ENCODE results near the gene CARD19. TPM values are rescaled to one million over a fixed set of nuclear protein-coding genes. Genes with fewer than 3 reads are reported as not detected.

CARD19 gene
- total RNA-seq, 1 donor from 2014 or later: 24.5 TPM

DNA sequence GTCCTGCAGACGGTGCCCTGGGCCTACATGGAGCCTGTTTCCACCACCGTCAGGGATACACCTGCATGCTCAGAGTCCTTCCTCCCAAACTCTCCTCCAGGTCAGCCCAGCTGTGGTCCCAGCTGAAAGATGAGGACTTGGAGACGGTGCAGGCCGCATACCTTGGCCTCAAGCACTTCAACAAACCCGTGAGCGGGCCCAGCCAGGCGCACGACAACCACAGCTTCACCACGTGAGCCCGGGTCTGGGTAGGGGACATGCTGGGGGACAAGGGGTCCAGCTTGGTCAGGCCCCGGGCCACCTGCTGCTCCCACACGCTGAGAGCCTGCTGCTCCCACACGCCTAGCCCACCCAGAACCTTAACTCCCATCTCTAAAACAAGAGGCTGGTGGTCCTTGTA is 16.6 kb upstream of the CARD19 start:
- H3K9me3 ChIP-seq (ENCODE audit: control insufficient read depth in 3 of 3, low read length in 3 of 3): no peaks in the 10 kb centered on the region
- no peaks in the 10 kb centered on the region for H3K27me3 ChIP-seq (ENCODE audit: control insufficient read depth in 3 of 3, insufficient read depth in 3 of 3, low read length in 3 of 3)
- H3K27ac ChIP-seq (ENCODE audit: low read depth, low read length): no peak overlapping the region
- H3K4me3 ChIP-seq (ENCODE audit: low read length in 3 of 3): no peak overlapping the region
- no peaks in the 10 kb centered on the region for H3K36me3 ChIP-seq (ENCODE audit: control insufficient read depth in 3 of 3, insufficient read depth in 3 of 3, low read length in 3 of 3)
- no peaks in the 10 kb centered on the region for H3K4me1 ChIP-seq (ENCODE audit: control insufficient read depth in 3 of 3, insufficient read depth in 3 of 3, low read length in 3 of 3)
- H3K9ac ChIP-seq (ENCODE audit: low read depth in 1 of 3, low read length in 3 of 3): no peak overlapping the region

DNA sequence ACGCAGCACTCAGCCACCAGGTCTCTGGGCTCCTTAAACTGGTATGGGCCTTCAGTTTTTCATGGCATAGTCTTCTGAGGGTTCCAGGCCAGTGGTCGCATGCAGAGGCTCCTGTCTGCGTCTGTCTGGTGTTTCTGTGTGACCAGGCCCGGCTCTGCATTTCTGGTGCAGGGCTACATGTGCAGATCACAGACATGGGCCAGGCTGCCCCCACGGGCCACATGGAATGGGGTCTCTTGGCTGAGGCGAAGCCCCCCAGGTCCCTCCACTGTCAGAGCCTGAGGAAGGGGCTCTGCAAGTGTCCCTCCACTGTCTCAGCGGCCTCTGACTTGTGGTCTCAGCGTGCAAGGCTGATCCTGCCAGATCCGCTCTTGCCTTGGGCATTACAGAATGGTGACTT is 15.6 kb upstream of the CARD19 start:
- no peak overlapping the region for H3K9ac ChIP-seq (ENCODE audit: low read depth in 1 of 3, low read length in 3 of 3)
- H3K27me3 ChIP-seq (ENCODE audit: control insufficient read depth in 3 of 3, insufficient read depth in 3 of 3, low read length in 3 of 3): no peaks in the 10 kb centered on the region
- no peak overlapping the region for H3K4me3 ChIP-seq (ENCODE audit: low read length in 3 of 3)
- no peak overlapping the region for H3K27ac ChIP-seq (ENCODE audit: low read depth, low read length)
- no peaks in the 10 kb centered on the region for H3K4me1 ChIP-seq (ENCODE audit: control insufficient read depth in 3 of 3, insufficient read depth in 3 of 3, low read length in 3 of 3)
- H3K36me3 ChIP-seq (ENCODE audit: control insufficient read depth in 3 of 3, insufficient read depth in 3 of 3, low read length in 3 of 3): no peaks in the 10 kb centered on the region
- no peaks in the 10 kb centered on the region for H3K9me3 ChIP-seq (ENCODE audit: control insufficient read depth in 3 of 3, low read length in 3 of 3)

DNA sequence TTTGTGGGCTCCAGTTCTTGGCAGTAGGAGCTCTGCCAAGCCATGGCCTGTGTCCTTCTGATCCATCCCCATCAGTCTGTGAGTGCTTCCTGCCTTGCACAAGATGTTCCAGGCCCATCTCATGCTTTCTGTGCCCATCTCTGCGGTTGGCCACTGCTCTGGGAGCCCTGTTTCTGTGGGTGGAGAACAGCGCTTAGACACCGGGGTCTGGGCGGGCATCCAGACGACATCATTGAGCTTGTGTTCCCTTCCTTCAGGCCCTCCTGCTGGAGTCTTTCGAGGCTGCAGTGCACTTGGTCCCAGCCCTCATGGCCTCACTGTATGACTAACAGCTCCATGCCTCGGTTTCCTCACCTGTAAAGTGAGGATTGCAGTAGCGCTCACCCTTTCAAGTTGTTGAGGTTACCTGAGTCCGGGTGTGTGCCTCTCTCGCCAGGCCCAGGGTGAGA is 14.9 kb upstream of the CARD19 start:
- no peaks in the 10 kb centered on the region for H3K36me3 ChIP-seq (ENCODE audit: control insufficient read depth in 3 of 3, insufficient read depth in 3 of 3, low read length in 3 of 3)
- H3K4me3 ChIP-seq (ENCODE audit: low read length in 3 of 3): no peak overlapping the region
- no peaks in the 10 kb centered on the region for H3K4me1 ChIP-seq (ENCODE audit: control insufficient read depth in 3 of 3, insufficient read depth in 3 of 3, low read length in 3 of 3)
- no peaks in the 10 kb centered on the region for H3K9me3 ChIP-seq (ENCODE audit: control insufficient read depth in 3 of 3, low read length in 3 of 3)
- H3K9ac ChIP-seq (ENCODE audit: low read depth in 1 of 3, low read length in 3 of 3): no peak overlapping the region
- H3K27me3 ChIP-seq (ENCODE audit: control insufficient read depth in 3 of 3, insufficient read depth in 3 of 3, low read length in 3 of 3): no peaks in the 10 kb centered on the region
- H3K27ac ChIP-seq (ENCODE audit: low read depth, low read length): no peak overlapping the region

DNA sequence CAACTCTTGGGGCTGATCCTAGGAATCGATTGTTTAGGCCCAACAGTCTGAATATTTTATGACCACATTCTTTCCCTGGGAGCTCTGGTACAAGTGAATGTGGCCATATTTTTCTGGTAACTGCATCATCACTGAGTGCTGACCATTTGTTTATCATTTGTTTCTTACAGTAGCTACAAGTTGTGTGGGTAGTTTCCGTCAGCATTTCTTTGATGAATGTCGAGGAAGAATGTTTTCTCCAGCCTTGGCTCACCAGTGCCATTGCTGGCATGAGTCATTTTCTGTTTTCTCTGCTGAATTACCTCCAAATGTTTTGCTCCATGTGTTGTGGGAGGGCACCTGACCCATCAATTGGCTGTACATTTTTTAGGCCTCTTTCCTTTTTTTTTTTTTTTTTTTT is 14.1 kb upstream of the CARD19 start:
- no peaks in the 10 kb centered on the region for H3K4me1 ChIP-seq (ENCODE audit: control insufficient read depth in 3 of 3, insufficient read depth in 3 of 3, low read length in 3 of 3)
- H3K4me3 ChIP-seq (ENCODE audit: low read length in 3 of 3): no peak overlapping the region
- H3K9ac ChIP-seq (ENCODE audit: low read depth in 1 of 3, low read length in 3 of 3): no peak overlapping the region
- no peak overlapping the region for H3K27ac ChIP-seq (ENCODE audit: low read depth, low read length)
- H3K9me3 ChIP-seq (ENCODE audit: control insufficient read depth in 3 of 3, low read length in 3 of 3): no peaks in the 10 kb centered on the region
- H3K27me3 ChIP-seq (ENCODE audit: control insufficient read depth in 3 of 3, insufficient read depth in 3 of 3, low read length in 3 of 3): no peaks in the 10 kb centered on the region
- H3K36me3 ChIP-seq (ENCODE audit: control insufficient read depth in 3 of 3, insufficient read depth in 3 of 3, low read length in 3 of 3): no peaks in the 10 kb centered on the region

DNA sequence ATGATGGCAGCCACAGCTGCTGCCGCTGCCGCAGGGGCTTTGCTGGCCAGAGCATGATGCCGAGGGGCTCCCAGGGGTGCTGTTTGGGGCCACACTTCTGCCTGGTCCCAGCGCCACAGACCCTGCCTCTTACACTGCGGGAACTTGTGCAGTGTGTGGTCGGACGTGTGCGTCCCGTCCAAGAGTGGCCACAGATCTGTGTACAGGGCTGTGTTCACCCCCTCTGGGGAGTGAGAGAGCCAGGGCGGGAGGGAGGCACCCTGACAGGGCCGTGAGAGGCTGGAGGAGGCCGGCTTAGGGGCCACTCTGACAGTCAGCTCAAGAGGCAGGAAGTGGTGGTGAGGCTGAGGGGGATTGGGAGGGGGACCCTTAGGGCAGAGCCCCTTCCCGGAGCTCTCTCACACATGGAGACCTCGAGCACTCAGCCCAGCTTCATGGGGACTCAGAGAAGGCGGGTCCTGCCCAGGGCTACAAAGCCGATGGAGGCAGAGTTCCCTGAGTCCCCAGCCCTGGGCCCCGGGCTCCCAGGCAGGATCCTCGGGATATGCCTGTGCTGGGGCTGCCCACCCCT is 13.1 kb upstream of the CARD19 start:
- no peaks in the 10 kb centered on the region for H3K27me3 ChIP-seq (ENCODE audit: control insufficient read depth in 3 of 3, insufficient read depth in 3 of 3, low read length in 3 of 3)
- H3K4me3 ChIP-seq (ENCODE audit: low read length in 3 of 3): no peak overlapping the region
- H3K27ac ChIP-seq (ENCODE audit: low read depth, low read length): no peak overlapping the region
- no peak overlapping the region for H3K9ac ChIP-seq (ENCODE audit: low read depth in 1 of 3, low read length in 3 of 3)
- H3K36me3 ChIP-seq (ENCODE audit: control insufficient read depth in 3 of 3, insufficient read depth in 3 of 3, low read length in 3 of 3): no peaks in the 10 kb centered on the region
- H3K9me3 ChIP-seq (ENCODE audit: control insufficient read depth in 3 of 3, low read length in 3 of 3): no peaks in the 10 kb centered on the region
- no peaks in the 10 kb centered on the region for H3K4me1 ChIP-seq (ENCODE audit: control insufficient read depth in 3 of 3, insufficient read depth in 3 of 3, low read length in 3 of 3)

DNA sequence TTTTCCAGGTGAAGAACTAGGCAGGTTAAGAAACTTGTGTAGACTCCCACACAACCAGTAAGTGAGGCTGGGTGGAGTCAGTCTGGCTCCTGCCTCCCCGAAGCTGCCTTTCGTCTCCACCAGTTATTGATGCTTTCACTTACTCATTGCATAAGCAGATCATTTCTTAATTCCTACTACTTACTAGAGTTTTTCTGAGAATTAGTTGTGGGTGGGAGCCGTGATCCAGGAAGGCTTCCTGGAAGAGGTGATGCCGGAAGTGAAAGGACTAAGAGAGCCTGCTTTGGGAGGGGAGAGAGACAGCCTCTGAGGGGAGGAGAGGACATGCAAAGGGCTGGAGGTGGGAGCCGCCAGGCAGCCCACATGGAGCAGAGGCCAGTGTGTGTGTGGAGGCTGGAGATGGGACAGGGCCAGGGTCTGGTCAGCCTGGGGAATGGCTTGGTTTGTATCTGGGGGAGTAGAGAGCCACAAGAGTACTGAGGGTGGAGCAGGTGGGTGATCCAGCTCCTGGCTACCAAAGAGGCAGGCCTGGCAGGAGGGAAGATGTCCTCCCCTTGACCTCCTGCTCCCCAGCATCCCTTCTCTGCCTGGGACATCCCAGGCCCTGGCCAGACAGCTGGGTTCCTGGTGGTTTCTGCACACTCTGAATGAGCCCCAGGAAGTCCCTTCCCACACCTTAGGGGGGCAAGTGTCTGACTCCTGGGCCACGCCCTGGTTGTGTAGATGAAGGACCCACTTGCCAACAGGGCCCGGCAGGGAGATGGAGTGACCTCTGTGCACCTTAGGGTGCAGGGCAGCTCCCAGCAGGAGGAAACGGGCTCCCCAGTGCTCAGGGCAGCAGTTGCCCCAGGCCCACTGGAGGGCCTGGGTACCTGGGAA is 12.2 kb upstream of the CARD19 start:
- no peaks in the 10 kb centered on the region for H3K9me3 ChIP-seq (ENCODE audit: control insufficient read depth in 3 of 3, low read length in 3 of 3)
- H3K36me3 ChIP-seq (ENCODE audit: control insufficient read depth in 3 of 3, insufficient read depth in 3 of 3, low read length in 3 of 3): no peaks in the 10 kb centered on the region
- no peak overlapping the region for H3K27ac ChIP-seq (ENCODE audit: low read depth, low read length)
- no peak overlapping the region for H3K4me3 ChIP-seq (ENCODE audit: low read length in 3 of 3)
- no peaks in the 10 kb centered on the region for H3K27me3 ChIP-seq (ENCODE audit: control insufficient read depth in 3 of 3, insufficient read depth in 3 of 3, low read length in 3 of 3)
- no peak overlapping the region for H3K9ac ChIP-seq (ENCODE audit: low read depth in 1 of 3, low read length in 3 of 3)
- no peaks in the 10 kb centered on the region for H3K4me1 ChIP-seq (ENCODE audit: control insufficient read depth in 3 of 3, insufficient read depth in 3 of 3, low read length in 3 of 3)

DNA sequence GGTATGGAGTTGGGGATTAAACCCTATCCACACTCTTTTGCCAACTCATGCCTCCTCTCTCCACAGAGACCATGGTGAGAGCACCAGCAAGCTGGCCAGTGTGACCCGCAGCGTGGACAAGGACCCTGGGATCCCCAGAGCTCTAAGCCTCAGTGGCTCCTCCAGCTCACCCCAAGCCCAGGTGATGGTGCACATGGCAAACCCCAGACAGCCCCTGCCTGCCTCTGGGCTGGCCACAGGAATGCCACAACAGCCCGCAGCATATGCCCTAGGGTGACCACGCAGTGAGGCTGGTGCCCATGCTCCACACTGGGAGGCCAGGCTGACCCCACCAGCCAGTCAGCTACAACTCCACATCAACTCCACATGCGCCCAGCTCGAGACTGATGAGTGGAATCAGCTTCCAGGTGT is 11.5 kb upstream of the CARD19 start:
- Histone ChIP-seq H3K4me3 (ENCODE audit: low read length in 3 of 3) (no peak overlapping the region), H3K9me3 (ENCODE audit: control insufficient read depth in 3 of 3, low read length in 3 of 3) (no peaks in the 10 kb centered on the region), H3K27ac (ENCODE audit: low read depth, low read length) (no peak overlapping the region), H3K9ac (ENCODE audit: low read depth in 1 of 3, low read length in 3 of 3) (no peak overlapping the region), H3K36me3 (ENCODE audit: control insufficient read depth in 3 of 3, insufficient read depth in 3 of 3, low read length in 3 of 3) (no peaks in the 10 kb centered on the region), H3K27me3 (ENCODE audit: control insufficient read depth in 3 of 3, insufficient read depth in 3 of 3, low read length in 3 of 3) (no peaks in the 10 kb centered on the region), H3K4me1 (ENCODE audit: control insufficient read depth in 3 of 3, insufficient read depth in 3 of 3, low read length in 3 of 3) (no peaks in the 10 kb centered on the region)

DNA sequence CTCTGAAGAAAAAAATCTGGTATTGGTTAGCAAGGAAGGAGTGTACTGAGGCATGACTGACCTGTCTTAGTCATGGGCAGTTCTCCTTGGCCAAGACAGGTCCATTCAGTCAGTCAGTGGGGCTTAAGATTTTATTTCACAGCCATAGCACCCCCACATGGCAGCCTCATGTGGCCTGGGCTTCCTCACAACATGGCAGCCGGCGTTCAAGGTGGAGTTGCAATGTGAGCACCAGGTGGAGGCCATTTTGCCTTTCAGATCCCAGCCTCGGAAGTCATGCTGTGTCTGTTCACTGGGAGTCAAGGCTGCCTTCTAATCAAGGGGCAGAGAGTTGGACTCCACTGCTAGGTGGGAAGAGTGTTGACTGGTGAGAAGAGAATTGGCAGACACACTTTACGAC is 10.3 kb upstream of the CARD19 start:
- Histone ChIP-seq H3K36me3 (ENCODE audit: control insufficient read depth in 3 of 3, insufficient read depth in 3 of 3, low read length in 3 of 3) (no peaks in the 10 kb centered on the region), H3K27ac (ENCODE audit: low read depth, low read length) (no peak overlapping the region), H3K27me3 (ENCODE audit: control insufficient read depth in 3 of 3, insufficient read depth in 3 of 3, low read length in 3 of 3) (no peaks in the 10 kb centered on the region), H3K4me1 (ENCODE audit: control insufficient read depth in 3 of 3, insufficient read depth in 3 of 3, low read length in 3 of 3) (no peaks in the 10 kb centered on the region), H3K4me3 (ENCODE audit: low read length in 3 of 3) (no peak overlapping the region), H3K9me3 (ENCODE audit: control insufficient read depth in 3 of 3, low read length in 3 of 3) (no peaks in the 10 kb centered on the region), H3K9ac (ENCODE audit: low read depth in 1 of 3, low read length in 3 of 3) (no peak overlapping the region)

DNA sequence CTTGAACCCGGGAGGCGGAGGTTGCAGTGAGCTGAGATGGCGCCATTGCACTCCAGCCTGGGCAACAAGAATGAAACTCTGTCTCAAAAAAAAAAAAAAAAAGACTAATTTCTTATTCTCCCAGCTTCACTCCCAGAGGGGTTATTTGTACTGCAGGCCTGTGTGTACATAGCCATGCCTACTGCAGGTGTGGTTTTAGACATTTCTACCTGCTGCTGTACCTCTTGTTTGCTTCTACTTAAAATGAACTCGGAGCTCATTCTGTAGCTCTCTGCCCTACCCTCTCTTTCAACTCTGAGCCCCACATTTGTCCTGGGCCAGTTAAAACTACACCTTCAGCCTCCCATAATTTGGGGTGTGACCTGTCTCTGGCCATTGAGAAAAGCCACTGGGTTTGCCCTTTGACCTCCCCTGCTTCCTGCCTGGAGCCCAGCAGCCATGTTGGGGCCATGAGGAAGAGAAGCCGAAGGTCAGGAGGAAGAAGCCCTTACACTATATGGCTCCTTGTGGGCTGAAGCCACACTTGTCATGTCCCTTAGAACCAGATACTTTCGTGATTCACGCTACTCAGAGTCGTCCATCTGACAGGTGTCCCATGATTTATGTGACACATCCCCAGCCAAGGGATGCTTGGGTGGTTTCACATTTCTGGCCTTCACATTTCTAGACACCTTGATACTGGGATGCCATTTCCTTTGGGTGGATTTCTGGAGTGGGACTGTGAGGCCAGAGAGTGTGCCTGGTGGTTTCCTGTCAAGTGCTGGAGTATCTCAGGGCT is 9.4 kb upstream of the CARD19 start:
- no peaks in the 10 kb centered on the region for H3K9me3 ChIP-seq (ENCODE audit: control insufficient read depth in 3 of 3, low read length in 3 of 3)
- no peaks in the 10 kb centered on the region for H3K27me3 ChIP-seq (ENCODE audit: control insufficient read depth in 3 of 3, insufficient read depth in 3 of 3, low read length in 3 of 3)
- no peaks in the 10 kb centered on the region for H3K4me1 ChIP-seq (ENCODE audit: control insufficient read depth in 3 of 3, insufficient read depth in 3 of 3, low read length in 3 of 3)
- H3K4me3 ChIP-seq (ENCODE audit: low read length in 3 of 3): no peak overlapping the region
- H3K9ac ChIP-seq (ENCODE audit: low read depth in 1 of 3, low read length in 3 of 3): no peak overlapping the region
- H3K27ac ChIP-seq (ENCODE audit: low read depth, low read length): no peak overlapping the region
- H3K36me3 ChIP-seq (ENCODE audit: control insufficient read depth in 3 of 3, insufficient read depth in 3 of 3, low read length in 3 of 3): no peaks in the 10 kb centered on the region
